NCI-H1436 (cell line): ENCODE data around the gene SNAP47.
"Not testable (repeated sequence)": the region's sequence is repeated elsewhere in the genome, so short reads cannot be mapped to it uniquely, and the experiment has no call there.

Source experiments
- DNase-seq: peaks from one replicate; lab custom pipeline; 2025; lab: John Stamatoyannopoulos, UW

Gene SNAP47

GRCh38 chr1:227734856-227735538 is at the start of gene SNAP47, which contains the start of gene JMJD4:
TSS of gene SNAP47 (plus strand) at chr1:227735435. CDS start at chr1:227747737, 12,302 bp downstream.
TSS of gene JMJD4 (minus strand) at chr1:227735302. CDS start at chr1:227735273, 29 bp downstream.
- DNase-seq, result peak; percentile 92

GRCh38 chr1:227685807-227686206 is 49.4 kb upstream of the SNAP47 start:
- DNase-seq, result no peak

- no peak for DNase-seq
These were observed 37.8 kb upstream of the SNAP47 start for GRCh38 chr1:227697321-227697864.

- DNase-seq, result not testable (repeated sequence)
These were observed 33.6 kb upstream of the SNAP47 start for GRCh38 chr1:227701631-227702030.

- no peak for DNase-seq
These were observed 27.4 kb upstream of the SNAP47 start for GRCh38 chr1:227707846-227708245.

GRCh38 chr1:227709451-227709850 is 25.8 kb upstream of the SNAP47 start:
- DNase-seq, result no peak

- DNase-seq, result not testable (repeated sequence)
These were observed 24.8 kb upstream of the SNAP47 start for GRCh38 chr1:227710474-227710873.

- no peak for DNase-seq
These were observed 22.6 kb upstream of the SNAP47 start for GRCh38 chr1:227712648-227713047.

- DNase-seq, result no peak
These were observed 16.3 kb upstream of the SNAP47 start for GRCh38 chr1:227718932-227719331.

- DNase-seq, result no peak
These were observed 11.8 kb upstream of the SNAP47 start for GRCh38 chr1:227723474-227723873.

- DNase-seq, result no peak
These were observed 10.2 kb upstream of the SNAP47 start for GRCh38 chr1:227725046-227725445.

GRCh38 chr1:227726318-227726717 is 8.9 kb upstream of the SNAP47 start:
- DNase-seq, result no peak

GRCh38 chr1:227726924-227727599 is 8.2 kb upstream of the SNAP47 start:
- DNase-seq, result no peak

GRCh38 chr1:227728059-227728891 is 7.0 kb upstream of the SNAP47 start:
- DNase-seq, result peak; percentile 83

GRCh38 chr1:227728892-227729143 is 6.4 kb upstream of the SNAP47 start:
- no peak for DNase-seq

- DNase-seq, result no peak
These were observed 5.9 kb upstream of the SNAP47 start for GRCh38 chr1:227729144-227729880.

GRCh38 chr1:227729881-227730629 is 5.2 kb upstream of the SNAP47 start:
- peak; percentile 31 for DNase-seq

GRCh38 chr1:227730630-227731151 is 4.5 kb upstream of the SNAP47 start:
- no peak for DNase-seq

- no peak for DNase-seq
These were observed 4.0 kb upstream of the SNAP47 start for GRCh38 chr1:227731241-227731677.

GRCh38 chr1:227731696-227732585 is 3.3 kb upstream of the SNAP47 start:
- DNase-seq, result no peak
